Measurements from ENCODE around the gene IMPG1.
"Not testable (repeated sequence)": the region's sequence is repeated elsewhere in the genome, so short reads cannot be mapped to it uniquely, and the experiment has no call there.

IMPG1 gene

DNA sequence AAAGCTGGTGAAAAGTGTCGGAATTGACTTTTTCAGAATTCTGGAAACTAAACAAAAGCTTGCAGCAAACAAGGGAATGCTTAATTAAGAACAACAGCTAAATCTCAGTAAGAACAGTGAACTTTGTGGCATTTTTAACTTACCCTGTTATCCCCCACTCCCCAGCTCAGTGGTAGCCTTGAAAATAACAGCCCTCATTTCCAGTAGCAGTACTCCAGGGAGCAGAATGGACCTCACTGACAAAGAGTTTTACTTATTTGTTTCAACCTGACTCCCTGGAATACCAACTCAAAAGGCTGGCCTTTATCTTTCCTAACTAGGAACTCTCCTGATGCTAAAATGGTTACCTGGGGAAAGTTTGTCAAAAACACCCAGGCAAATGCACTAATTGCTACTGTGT lies 108.9 kb downstream of the IMPG1 start:
- H3K27ac ChIP-seq = no peak overlapping the region
- DNase-seq (ENCODE audit: low read depth, low spot score) = no peak

DNA sequence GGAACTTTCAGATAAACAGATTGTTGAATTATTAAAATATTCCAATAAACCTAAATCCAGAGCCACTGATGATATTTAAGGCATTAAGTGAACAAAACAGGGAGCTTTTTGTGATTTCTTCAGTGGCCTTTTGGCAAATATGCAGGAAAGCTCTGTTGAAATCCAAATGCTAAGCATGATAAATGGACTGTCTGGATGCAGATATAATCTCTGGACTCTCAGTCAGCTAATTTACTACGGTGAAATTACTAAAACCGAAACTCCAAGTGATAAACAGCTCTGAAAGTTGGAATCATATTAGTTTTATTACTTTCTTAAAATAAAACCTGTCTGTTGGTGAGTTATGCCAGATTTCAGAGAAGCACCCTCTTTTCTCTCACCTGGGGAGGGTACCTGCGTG lies 120.3 kb downstream of the IMPG1 start:
- no peak for DNase-seq (ENCODE audit: low read depth, low spot score)
- no peak overlapping the region for H3K27ac ChIP-seq

DNA sequence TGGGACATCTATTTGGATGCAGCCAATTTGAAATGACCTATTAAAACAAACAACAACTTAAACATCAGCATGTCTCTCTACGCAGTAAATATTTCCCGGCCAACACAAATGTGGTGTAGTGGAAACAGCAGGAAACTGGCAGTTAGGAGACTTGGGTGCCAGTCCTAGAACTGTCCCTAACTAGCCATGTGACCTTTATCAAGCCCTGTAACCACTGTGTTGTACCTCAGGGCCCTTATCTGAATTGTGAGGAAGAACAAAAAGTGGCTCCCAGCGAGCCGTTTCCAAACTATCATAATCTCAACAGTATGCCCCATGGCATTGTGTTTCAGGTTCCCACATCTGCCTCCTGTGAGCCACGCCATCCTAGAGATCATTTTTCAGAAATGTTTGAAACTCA lies 124.5 kb downstream of the IMPG1 start:
- no peak overlapping the region for H3K27ac ChIP-seq
- DNase-seq (ENCODE audit: low read depth, low spot score) = no peak

- no peak overlapping the region for H3K27ac ChIP-seq
- DNase-seq (ENCODE audit: low read depth, low spot score) = no peak
These were observed 126.2 kb downstream of the IMPG1 start for GRCh38 chr6:75946146-75946831.

DNA sequence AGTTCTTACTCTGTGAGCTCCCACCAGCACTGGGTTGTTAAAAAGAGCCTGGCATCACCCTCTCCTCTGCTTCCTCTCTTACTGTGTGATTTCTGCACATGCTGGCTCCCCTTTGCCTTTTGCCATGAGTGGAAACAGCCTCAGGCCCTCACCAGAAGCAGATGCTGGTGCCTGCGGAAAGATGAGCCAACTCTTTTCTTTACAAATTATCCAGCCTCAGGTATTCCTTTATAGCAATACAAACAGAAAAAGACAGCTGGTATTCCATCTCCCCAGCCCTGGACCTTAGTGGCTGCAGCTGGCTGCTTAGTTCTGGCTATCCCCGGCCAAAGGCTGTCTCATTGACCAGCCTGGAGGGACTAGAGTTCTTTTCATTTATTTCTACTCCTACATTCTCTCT lies 129.1 kb downstream of the IMPG1 start:
- no peak for DNase-seq (ENCODE audit: low read depth, low spot score)
- no peak overlapping the region for H3K27ac ChIP-seq

- no peak for DNase-seq (ENCODE audit: low read depth, low spot score)
- no peak overlapping the region for H3K27ac ChIP-seq
These were observed 131.0 kb downstream of the IMPG1 start for GRCh38 chr6:75941509-75941908.

DNA sequence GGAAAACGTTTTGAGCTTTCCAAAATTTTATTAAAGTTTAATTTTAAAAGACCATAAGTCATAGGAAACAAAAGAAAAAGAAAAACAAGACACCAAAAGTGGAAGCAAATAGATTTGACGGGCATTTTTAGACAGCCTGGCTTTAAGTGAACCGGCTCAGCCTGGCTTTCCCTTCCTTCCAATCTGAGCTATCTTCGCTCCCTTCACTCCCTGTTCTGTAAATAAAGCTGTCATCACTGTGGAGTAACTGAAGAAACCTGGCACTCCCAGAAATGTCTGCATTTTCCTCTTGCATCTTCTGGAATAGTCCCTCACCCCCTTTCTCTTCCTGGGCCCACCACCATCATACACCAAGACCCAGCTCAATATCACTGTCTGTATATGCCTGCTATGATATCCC lies 131.9 kb downstream of the IMPG1 start:
- H3K27ac ChIP-seq = no peak overlapping the region
- no peak for DNase-seq (ENCODE audit: low read depth, low spot score)

DNA sequence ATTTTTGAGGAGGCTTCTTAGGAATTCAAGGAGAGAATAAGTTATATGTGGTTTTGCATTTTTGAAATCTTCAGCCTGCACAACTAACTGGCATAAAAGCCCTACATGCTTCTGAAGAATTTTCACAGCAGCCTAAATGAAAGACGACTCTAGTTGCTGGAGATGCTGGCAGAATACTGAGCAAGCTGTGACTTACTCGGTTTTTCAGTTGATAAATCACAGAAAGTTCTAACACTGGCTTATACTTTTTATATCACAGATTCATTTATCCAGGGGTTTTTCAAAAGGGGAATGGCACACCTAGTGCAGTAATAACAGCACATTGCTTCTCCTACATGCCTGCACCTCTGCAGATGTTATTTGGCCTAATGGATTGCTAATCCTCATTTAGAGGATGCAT lies 134.6 kb downstream of the IMPG1 start:
- H3K27ac ChIP-seq = no peak overlapping the region
- DNase-seq (ENCODE audit: low read depth, low spot score) = no peak

DNA sequence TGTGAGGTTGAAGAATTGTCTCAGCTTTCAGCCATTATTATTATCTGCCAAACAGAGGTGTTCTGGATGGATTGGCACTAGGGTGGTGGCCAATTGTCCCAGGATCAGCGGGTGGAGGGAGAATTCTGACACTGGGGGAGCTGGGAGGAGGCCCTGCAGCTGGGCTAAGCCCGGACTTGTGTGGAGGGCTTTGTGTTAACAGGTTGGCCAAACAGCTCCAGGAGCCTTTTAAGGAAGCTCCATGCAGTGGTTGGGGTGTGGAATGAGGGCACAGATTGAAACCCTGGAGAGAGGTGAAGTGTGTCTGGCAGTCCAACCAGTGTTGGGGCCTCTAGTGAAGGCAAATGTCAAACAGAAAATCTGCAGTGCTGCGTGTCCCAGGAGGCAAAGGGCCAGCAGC lies 135.8 kb downstream of the IMPG1 start:
- DNase-seq (ENCODE audit: low read depth, low spot score) = no peak
- no peak overlapping the region for H3K27ac ChIP-seq

DNA sequence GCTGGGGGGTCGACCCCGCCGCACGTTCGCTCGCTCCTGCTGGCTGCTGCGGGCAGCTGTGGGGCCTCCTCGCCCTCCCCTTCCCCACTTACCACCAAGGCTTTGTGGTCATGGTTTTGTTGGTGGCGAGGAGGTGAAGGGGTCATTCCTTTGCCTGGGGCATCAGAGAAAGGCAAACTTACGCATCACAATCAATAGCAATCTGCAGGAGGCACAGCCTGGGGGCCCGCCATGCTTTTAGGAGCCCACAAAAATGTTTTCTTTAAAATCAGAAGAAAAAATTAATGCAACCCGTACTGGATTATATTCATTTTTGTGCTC lies 137.0 kb downstream of the IMPG1 start:
- H3K27ac ChIP-seq = no peak overlapping the region

GRCh38 chr6:75934643-75935472 lies 137.6 kb downstream of the IMPG1 start:
- no peak overlapping the region for H3K27ac ChIP-seq
- peak; percentile 8 for DNase-seq (ENCODE audit: low read depth, low spot score)

More for the DNA sequence above, 137.0 kb downstream of the IMPG1 start:
- DNase-seq (ENCODE audit: low read depth, low spot score) = no peak

DNA sequence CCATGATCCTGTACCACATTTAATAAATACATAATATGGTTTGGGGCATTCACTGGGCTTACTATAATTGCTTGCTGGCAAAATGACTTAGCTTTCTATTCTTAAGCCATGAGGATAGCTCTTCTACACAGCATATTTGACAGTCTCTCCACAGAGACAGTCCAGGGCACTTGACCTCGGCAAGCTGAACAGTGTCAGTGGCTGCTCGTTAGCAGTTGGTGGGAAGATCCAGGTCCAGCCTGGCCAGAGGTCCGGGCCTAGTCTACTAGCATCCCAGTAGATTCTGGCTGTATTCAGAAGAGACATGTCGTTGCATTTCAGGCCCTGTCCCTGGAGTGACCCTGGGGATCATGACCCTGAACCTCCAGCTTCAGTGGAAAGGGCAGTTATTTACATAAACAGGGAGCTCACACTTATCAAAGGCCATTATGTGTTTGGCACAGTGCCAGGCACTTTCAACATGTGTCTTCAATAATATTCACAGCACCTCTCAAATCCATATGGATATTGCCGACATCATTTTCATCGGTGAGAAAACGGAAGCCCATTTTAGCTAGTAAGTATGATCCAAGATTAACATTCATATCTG lies 139.0 kb downstream of the IMPG1 start:
- no peak overlapping the region for H3K27ac ChIP-seq

DNA sequence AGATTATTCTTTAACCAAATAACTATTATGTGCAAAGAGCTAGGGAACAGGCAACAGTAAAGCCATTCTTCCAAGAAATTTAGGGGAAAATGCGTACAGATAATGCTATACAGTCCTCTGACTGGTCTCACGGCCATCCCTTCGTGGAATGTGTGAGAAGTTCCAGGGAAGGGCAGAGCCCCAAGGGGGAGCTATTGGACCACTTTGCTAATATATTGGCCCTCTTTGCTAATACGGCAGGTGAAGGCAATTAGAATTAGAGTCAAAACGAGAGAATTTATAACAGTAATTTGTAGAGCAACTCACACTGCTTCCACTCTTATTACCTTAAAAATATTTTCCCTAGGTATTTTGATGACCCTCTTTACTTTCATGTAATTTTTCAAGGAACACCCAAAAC lies 140.4 kb downstream of the IMPG1 start:
- DNase-seq (ENCODE audit: low read depth, low spot score) = no peak
- no peak overlapping the region for H3K27ac ChIP-seq

More for the DNA sequence above, 139.0 kb downstream of the IMPG1 start:
- no peak for DNase-seq (ENCODE audit: low read depth, low spot score)

GRCh38 chr6:75931011-75931680 lies 141.3 kb downstream of the IMPG1 start:
- no peak for DNase-seq (ENCODE audit: low read depth, low spot score)
- H3K27ac ChIP-seq = no peak overlapping the region

DNA sequence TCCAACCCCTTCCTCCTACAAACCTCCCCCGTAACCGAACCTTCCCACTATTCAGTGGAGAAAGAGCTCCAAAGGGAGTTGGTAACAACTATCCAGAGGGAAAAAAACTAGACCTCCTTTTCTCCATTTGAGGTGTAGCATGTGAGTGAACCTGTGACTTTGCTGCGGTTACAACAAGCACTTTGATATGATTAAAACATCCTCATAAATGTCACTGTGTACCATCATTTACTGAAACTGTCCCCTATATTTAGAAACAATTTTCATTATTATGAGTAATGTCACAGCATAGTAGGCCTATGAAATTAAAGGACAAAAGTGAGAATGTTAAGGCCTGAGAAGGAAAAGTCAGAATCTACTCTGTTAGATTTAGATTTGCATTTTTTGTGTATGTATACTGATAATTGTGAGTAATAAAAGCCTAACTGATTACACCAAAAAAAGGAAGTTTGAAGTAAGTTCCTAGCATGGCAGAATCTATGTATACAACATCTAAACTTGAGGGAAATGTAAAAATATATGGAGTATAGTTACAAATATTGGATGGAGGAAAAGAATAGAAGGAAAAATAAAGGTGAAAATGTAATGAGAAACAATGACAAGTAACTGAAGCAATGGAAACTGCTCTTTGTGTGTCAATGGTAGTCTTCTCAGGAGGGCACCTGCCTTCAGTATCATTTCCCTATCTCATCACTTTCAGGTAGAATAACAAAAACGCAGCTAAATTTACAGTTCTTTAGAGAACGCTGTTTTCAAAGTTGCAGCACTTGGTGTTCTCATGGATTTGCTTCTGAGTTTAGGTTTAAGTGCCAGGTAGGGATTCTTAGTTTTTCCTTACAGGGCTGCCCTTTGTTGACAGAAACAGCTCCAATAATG lies 145.9 kb downstream of the IMPG1 start:
- no peak for DNase-seq (ENCODE audit: low read depth, low spot score)
- H3K27ac ChIP-seq = no peak overlapping the region

DNA sequence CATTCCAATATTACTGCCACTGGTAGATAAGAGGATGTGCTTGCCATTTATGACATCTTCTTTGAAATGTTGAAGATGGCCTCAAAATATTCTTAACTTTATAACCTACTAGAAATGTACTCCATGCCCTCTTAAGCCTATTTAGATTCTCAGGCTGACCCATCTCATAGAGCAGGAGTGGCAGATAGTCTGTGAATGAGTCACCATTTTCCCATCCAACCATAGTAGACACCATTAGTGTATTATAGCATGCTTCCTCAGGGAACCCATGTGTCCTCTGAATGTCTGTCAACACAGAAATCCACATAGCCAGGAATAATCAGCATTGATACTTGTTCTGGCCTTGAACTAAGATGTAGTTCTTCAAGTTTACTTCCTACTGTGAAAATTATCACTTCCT lies 150.2 kb downstream of the IMPG1 start:
- no peak overlapping the region for H3K27ac ChIP-seq
- DNase-seq (ENCODE audit: low read depth, low spot score) = no peak

- no peak overlapping the region for H3K27ac ChIP-seq
- DNase-seq (ENCODE audit: low read depth, low spot score) = no peak
These were observed 159.4 kb downstream of the IMPG1 start for GRCh38 chr6:75913040-75913439.

DNA sequence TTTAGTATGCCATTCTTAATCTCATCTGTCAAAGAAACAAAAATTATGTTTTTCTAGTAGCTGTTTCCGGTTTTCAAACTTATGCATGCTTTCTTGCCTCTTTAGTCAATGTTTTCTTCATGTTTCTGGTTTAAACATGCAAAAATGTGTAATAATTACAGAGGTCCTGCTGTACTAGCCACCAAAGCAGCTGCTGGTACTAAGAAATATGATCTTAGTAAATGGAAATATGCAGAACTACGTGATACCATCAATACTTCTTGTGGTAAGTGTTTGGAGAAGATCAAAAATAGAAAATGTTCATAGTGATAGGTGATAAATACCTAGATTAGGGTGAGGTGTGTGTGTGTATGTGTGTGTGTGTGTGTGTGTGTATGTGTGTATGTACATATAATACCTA lies 165.0 kb downstream of the IMPG1 start:
- DNase-seq (ENCODE audit: low read depth, low spot score) = no peak
- H3K27ac ChIP-seq = no peak overlapping the region

DNA sequence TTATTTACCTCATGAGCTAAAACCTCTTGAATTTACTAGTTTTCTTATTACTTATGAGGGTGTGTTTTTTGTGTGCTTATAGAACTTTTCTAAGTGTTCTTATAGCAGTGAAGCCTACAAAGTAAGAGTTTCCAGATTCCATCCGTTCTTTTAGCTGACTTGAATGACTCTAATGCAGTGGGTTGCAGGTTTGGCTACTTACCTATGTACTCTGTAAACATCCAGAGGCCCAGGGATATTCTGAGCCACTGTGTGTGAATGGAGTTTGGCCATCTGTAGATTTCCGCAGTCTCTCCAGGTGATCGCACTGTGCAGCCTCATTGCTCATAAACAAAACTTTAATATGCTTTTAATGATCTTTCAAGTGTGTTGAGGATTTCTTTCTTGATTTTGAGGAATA lies 165.6 kb downstream of the IMPG1 start:
- no peak overlapping the region for H3K27ac ChIP-seq
- DNase-seq (ENCODE audit: low read depth, low spot score) = no peak

DNA sequence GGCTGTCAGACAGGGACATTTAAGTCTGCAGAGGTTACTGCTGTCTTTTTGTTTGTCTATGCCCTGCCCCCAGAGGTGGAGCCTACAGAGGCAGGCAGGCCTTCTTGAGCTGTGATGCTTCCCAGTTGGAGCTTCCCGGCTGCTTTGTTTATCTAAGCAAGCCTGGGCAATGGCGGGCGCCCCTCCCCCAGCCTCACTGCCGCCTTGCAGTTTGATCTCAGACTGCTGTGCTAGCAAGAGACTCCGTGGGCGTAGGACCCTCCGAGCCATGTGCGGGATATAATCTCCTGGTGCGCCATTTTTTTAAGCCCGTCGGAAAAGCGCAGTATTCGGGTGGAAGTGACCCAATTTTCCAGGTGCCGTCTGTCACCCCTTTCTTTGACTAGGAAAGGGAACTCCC lies 167.3 kb downstream of the IMPG1 start:
- DNase-seq (ENCODE audit: low read depth, low spot score); H3K27ac ChIP-seq: not testable (repeated sequence)

Measured in epithelial cell of prostate (primary cell).